Ureter (tissue), 1 donor: ENCODE measurements around the gene SSNA1. TPM values are rescaled to one million over a fixed set of nuclear protein-coding genes. Genes with fewer than 3 reads are reported as not detected.

Experiments
- DNase-seq: peaks from one replicate; pipeline ENCODE4 v3.0.0-alpha.2; 2020; ENCODE audit warnings: low spot score
- total RNA-seq: library from RNA; stranded (reverse); gene quantifications from one replicate; pipeline ENCODE4 v1.2.4, GENCODE V29; 2023
- donor health status: DM: yes; HTN: yes; CAD: no.

The SSNA1 gene, protein sequence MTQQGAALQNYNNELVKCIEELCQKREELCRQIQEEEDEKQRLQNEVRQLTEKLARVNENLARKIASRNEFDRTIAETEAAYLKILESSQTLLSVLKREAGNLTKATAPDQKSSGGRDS
- total RNA-seq = 58.3 TPM

DNA sequence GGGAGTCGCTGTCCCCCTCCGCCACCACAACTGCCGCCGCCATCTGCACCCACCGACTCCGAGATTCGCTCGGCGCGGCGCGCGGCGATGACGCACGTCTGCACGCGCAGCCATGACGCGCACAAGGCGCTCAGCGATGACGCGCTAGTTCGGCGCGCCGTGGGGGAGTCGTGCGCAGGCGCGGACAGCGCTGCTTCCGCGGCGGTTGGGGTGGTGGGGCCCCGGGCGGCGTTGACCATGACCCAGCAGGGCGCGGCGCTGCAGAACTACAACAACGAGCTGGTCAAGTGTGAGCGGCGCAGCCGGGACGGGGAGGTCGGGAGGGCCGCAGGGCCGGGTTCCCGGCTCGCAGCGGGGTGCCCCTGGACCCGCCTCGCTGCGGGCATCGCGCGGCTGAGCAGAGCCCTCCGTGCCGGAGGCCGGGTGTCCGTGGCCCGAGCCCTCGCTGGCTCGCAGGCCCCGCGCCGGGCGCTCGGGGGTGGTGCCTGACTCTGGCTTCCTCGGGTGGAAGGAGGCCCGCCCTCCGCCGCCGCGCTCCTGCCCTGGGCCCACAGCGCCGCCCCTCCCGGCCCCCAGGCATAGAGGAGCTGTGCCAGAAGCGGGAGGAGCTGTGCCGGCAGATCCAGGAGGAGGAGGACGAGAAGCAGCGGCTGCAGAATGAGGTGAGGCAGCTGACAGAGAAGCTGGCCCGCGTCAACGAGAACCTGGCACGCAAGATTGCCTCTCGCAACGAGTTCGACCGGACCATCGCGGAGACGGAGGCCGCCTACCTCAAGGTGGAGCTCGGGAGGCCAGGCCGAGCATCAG lies at the start of gene SSNA1, which contains the start of gene ANAPC2:
TSS of gene SSNA1 (plus strand) at position 187 of the 807 bp plus-strand sequence. CDS start at position 238, 51 bp downstream.
TSS of gene ANAPC2 (minus strand) at position 71 of the 807 bp plus-strand sequence. CDS start at position 43, 28 bp downstream.
- peak; percentile 94 for DNase-seq

- no peak for DNase-seq
Observed at GRCh38 chr9:137138722-137139467, 49.6 kb upstream of the SSNA1 start, which contains the start of gene GRIN1. TSS of gene GRIN1 (plus strand) at chr9:137139154. CDS start at chr9:137139487, 333 bp downstream.

DNA sequence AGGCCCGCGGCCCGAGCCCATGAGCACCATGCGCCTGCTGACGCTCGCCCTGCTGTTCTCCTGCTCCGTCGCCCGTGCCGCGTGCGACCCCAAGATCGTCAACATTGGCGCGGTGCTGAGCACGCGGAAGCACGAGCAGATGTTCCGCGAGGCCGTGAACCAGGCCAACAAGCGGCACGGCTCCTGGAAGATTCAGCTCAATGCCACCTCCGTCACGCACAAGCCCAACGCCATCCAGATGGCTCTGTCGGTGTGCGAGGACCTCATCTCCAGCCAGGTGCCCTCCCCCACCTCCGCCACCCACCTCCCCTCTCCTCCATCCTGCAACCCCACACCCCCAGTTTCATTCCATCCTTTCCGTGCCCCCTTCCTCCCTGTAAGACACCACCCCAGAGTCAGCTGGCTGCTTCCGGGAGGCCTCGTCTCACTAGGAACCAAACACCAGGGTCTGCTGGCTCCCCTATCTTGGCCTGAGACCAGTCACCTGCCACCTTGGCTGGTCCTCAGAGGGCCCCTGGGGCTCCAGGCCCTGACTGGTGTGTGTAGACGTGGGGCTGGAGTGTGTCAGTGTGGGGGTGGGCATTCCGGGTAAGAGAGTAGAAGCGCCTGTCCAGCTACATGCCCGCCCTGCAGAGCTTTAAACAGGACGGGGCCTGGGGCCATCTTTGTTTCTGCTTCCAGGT lies 48.9 kb upstream of the SSNA1 start:
- no peak for DNase-seq

DNA sequence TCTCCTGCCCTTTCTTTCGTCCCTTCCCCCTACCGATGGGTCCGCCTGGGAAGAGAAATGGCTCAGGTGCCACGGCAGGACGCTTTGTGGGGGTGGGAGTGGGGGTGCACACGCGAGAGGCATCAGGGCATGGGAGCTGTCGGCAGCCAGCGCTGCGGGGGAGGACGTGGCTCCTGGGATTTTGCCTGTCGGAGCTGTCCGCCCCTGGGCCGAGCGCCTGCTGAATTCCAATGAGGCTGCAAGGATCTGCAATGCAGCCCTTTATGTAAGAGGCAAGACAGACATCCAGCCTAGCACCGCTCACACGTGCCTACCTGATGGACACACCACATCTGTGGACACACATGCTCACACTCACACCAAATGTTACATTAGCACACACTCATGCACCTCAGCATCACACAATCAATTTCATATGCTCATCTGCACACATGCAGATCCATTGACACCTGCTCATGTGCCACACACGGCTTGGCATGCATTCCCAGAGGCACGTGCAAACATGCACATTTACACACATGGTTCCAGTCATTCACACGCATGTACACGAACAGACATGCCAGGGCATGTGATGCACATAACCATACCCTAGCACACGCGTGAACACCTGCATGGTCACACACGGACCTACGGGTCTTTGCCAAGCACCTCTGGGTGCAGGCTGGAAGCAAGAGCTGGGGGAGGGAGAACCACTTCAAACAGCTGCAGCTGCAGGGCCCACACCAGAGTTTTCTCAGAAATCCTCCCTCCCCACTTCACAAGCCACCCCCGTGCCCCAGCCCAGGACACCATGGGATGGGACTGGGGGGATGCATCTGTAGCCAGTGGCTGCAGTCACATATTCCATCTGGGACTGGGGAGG lies 48.1 kb upstream of the SSNA1 start:
- no peak for DNase-seq

- no peak for DNase-seq
Observed at GRCh38 chr9:137141050-137141810, 47.2 kb upstream of the SSNA1 start.

GRCh38 chr9:137141976-137142936 lies 46.2 kb upstream of the SSNA1 start:
- no peak for DNase-seq

- DNase-seq = no peak
Observed at GRCh38 chr9:137143459-137143858, 45.0 kb upstream of the SSNA1 start.

- no peak for DNase-seq
Observed at GRCh38 chr9:137145731-137146526, 42.5 kb upstream of the SSNA1 start.

GRCh38 chr9:137146527-137146918 lies 42.0 kb upstream of the SSNA1 start:
- DNase-seq = no peak

DNA sequence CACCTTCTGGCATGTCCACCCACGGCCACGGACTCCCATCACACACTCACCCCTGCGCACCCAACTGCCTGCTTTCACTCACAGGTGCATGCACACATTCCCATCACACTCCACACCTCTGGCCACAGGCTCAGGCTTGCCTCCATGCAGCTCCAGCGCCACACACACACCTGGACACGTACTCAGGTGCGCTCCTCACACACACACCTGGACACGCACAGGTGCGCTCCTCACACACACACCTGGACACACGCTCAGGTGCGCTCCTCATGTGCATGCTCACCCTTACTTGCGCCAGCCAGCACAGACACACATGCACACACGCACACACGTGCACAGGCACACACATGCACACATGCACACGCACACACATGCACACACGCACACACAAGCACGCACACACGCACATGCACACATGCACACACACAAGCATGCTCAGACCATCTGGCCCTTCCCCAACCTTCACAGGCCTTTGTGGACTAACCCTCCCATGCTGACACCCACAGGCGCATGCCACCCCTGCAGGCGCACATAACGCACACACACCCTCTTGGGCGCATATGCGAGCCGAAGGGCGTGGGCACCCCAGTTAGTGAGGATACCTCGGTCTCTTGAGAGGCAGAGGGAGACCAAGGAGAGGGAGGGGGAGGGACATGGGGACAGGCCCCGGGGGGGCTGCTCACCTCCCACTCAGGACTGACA lies 41.2 kb upstream of the SSNA1 start:
- no peak for DNase-seq

GRCh38 chr9:137147793-137148160 lies 40.7 kb upstream of the SSNA1 start:
- no peak for DNase-seq

- no peak for DNase-seq
Observed at GRCh38 chr9:137148242-137148641, 40.2 kb upstream of the SSNA1 start.

DNA sequence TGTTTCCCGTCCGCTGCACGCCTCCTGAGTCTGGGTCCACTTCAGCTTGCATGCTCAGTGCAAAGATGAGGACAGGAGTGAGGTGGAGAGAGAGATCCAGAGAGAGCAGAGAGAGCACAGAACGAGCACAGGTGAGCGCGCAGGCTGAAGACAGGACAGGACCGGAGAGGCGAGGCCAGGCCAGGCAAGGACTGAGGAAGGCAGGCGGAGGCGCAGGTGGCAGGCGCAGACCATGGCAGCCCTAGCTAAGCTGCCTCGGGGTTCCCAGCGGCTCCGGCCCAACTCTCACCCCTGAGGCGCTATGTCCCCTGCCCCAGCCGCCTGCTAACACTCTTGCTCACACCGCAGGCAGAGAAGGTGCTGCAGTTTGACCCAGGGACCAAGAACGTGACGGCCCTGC lies 39.8 kb upstream of the SSNA1 start:
- DNase-seq = no peak

- no peak for DNase-seq
Observed at GRCh38 chr9:137149363-137149762, 39.1 kb upstream of the SSNA1 start.

- no peak for DNase-seq
Observed at GRCh38 chr9:137149942-137150616, 38.4 kb upstream of the SSNA1 start.

DNA sequence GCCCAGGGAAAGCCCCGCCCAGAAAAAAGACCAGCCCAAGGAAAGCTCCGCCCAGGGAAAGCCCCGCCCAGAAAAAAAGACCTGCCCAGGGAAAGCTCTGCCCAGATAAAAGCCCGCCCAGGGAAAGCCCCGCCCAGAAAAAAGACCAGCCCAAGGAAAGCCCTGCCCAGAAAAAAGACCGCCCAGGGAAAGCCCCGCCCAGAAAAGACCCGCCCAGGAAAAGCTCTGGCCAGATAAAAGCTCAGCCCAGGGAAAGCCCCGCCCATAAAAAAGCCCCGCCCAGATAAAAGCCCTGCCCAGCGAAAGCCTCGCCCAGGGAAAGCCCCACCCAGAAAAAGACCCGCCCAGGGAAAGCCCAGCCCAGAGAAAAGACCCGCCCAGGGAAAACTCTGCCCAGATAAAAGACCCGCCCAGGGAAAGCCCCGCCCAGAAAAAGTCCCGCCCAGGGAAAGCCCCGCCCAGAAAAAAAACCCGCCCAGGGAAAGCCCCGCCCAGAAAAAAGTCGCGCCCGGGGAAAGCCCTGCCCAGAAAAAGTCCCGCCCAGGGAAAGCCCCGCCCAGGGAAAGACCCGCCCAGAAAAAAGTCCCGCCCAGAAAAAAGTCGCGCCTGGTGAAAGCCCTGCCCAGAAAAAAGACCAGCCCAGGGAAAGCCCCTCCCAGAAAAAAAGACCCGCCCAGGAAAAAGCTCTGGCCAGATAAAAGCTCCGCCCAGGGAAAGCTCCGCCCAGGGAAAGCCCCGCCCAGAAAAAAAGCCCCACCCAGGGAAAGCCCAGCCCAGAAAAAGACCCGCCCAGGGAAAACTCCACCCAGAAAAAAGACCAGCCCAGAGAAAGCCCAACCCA lies 37.6 kb upstream of the SSNA1 start:
- no peak for DNase-seq
